H9 (cell line): ENCODE results near the gene OOSP4B. TPM values are rescaled to one million over a fixed set of nuclear protein-coding genes. Genes with fewer than 3 reads are reported as not detected.

ENCODE experiments used
- DNase-seq: peaks from one replicate; pipeline ENCODE4 v3.0.0-alpha.2; 2017
- H2AFZ ChIP-seq: one replicate; pipeline ENCODE4 v1.6.1; 2013; ENCODE audit warnings: mild to moderate bottlenecking, low read length, control low read depth, moderate library complexity
- H2AK5ac ChIP-seq: 2 replicates; pipeline ENCODE4 v1.6.1; 2013; ENCODE audit warnings: low read length, control low read depth, mixed read lengths; ENCODE audit not compliant: insufficient read length
- H2BK120ac ChIP-seq: one replicate; pipeline ENCODE4 v1.6.1; 2013; ENCODE audit warnings: low read depth, mild to moderate bottlenecking, low read length, control low read depth, inconsistent platforms; ENCODE audit not compliant: poor library complexity, severe bottlenecking
- H2BK12ac ChIP-seq: 2 replicates; pipeline ENCODE4 v1.6.1; 2013; ENCODE audit warnings: low read length, control low read depth, mixed read lengths, low read depth; ENCODE audit not compliant: insufficient read length
- H2BK15ac ChIP-seq: 2 replicates; pipeline ENCODE4 v1.6.1; 2013; ENCODE audit warnings: low read depth, low read length, control low read depth
- H2BK20ac ChIP-seq: one replicate; pipeline ENCODE4 v1.6.1; 2013; ENCODE audit warnings: low read depth, mild to moderate bottlenecking, low read length, control low read depth, inconsistent platforms; ENCODE audit not compliant: poor library complexity, severe bottlenecking
- H2BK5ac ChIP-seq: 2 replicates; pipeline ENCODE4 v1.6.1; 2013; ENCODE audit warnings: low read length, control low read depth, mixed read lengths; ENCODE audit not compliant: insufficient read length
- H3K14ac ChIP-seq: 2 replicates; pipeline ENCODE4 v1.6.1; 2013; ENCODE audit warnings: low read length, control low read depth; ENCODE audit not compliant: insufficient read depth
- H3K18ac ChIP-seq: 2 replicates; pipeline ENCODE4 v1.6.1; 2013; ENCODE audit warnings: low read depth, mild to moderate bottlenecking, mixed read lengths, low read length, control low read depth; ENCODE audit not compliant: insufficient read length
- H3K23ac ChIP-seq: 2 replicates; pipeline ENCODE4 v1.6.1; 2013; ENCODE audit warnings: low read length, control low read depth, mixed read lengths, low read depth; ENCODE audit not compliant: insufficient read length
- H3K23me2 ChIP-seq: 2 replicates; pipeline ENCODE4 v1.6.1; 2013; ENCODE audit warnings: low read depth, mild to moderate bottlenecking, mixed read lengths, low read length, control low read depth; ENCODE audit not compliant: insufficient read length, poor library complexity, severe bottlenecking
- H3K27ac ChIP-seq: 2 replicates; pipeline ENCODE4 v1.5.1; 2013; ENCODE audit warnings: low read length, control low read depth, mixed read lengths, low read depth; ENCODE audit not compliant: insufficient read length
- H3K27me3 ChIP-seq: 2 replicates; pipeline ENCODE4 v1.6.1; 2013; ENCODE audit warnings: low read length, control low read depth, inconsistent platforms; ENCODE audit not compliant: insufficient read depth
- H3K4ac ChIP-seq: 2 replicates; pipeline ENCODE4 v1.6.1; 2013; ENCODE audit warnings: low read depth, mild to moderate bottlenecking, control low read depth, inconsistent platforms, low read length, moderate library complexity
- H3K4me1 ChIP-seq: 2 replicates; pipeline ENCODE4 v1.6.1; 2013; ENCODE audit warnings: low read length, control low read depth, inconsistent platforms; ENCODE audit not compliant: insufficient read depth
- H3K4me2 ChIP-seq: 2 replicates; pipeline ENCODE4 v1.6.1; 2013; ENCODE audit warnings: low read length, control low read depth, mixed read lengths; ENCODE audit not compliant: insufficient read length, insufficient read depth
- H3K56ac ChIP-seq: 2 replicates; pipeline ENCODE4 v1.6.1; 2013; ENCODE audit warnings: low read depth, mild to moderate bottlenecking, mixed read lengths, low read length, control low read depth; ENCODE audit not compliant: insufficient read length
- H3K79me1 ChIP-seq: 2 replicates; pipeline ENCODE4 v1.6.1; 2013; ENCODE audit warnings: low read depth, mild to moderate bottlenecking, moderate library complexity, low read length, control low read depth, inconsistent platforms; ENCODE audit not compliant: insufficient read depth, poor library complexity, severe bottlenecking
- H3K79me2 ChIP-seq: 2 replicates; pipeline ENCODE4 v1.6.1; 2013; ENCODE audit warnings: low read length, control low read depth, inconsistent platforms; ENCODE audit not compliant: insufficient read depth
- H3K9ac ChIP-seq: 2 replicates; pipeline ENCODE4 v1.6.1; 2013; ENCODE audit warnings: low read length, control low read depth, mixed read lengths; ENCODE audit not compliant: insufficient read length; ENCODE audit errors: extremely low read depth
- H3K9me3 ChIP-seq: one replicate; pipeline ENCODE4 v1.6.1; 2013; ENCODE audit warnings: low read depth, low read length, inconsistent platforms; ENCODE audit not compliant: control insufficient read depth
- H3T11ph ChIP-seq: one replicate; pipeline ENCODE4 v1.6.1; 2013; ENCODE audit warnings: mild to moderate bottlenecking, low read length, control low read depth, inconsistent platforms
- H4K20me1 ChIP-seq: one replicate; pipeline ENCODE4 v1.6.1; 2013; ENCODE audit not compliant: control insufficient read depth, insufficient read length, insufficient read depth
- H4K5ac ChIP-seq: 2 replicates; pipeline ENCODE4 v1.6.1; 2013; ENCODE audit warnings: low read depth, mild to moderate bottlenecking, mixed read lengths, low read length, control low read depth; ENCODE audit not compliant: insufficient read length
- H4K8ac ChIP-seq: replicated peaks from 2 replicates; pipeline ENCODE4 v1.6.1; 2013; ENCODE audit warnings: low read length, control low read depth, mixed read lengths, low read depth; ENCODE audit not compliant: insufficient read length
- H4K91ac ChIP-seq: 2 replicates; pipeline ENCODE4 v1.6.1; 2013; ENCODE audit warnings: low read depth, mild to moderate bottlenecking, moderate library complexity, mixed read lengths, low read length, control low read depth; ENCODE audit not compliant: insufficient read length
- H3K27ac Mint-ChIP-seq, 3 experiments: 2 replicates in 2 of 3; 3 replicates in 1 of 3; pipeline ENCODE4 v1.8.0; 2020 to 2021; ENCODE audit warnings: mixed read lengths in 3 of 3, mild to moderate bottlenecking in 1 of 3, moderate library complexity in 1 of 3
- H3K27me3 Mint-ChIP-seq: 2 replicates; pipeline ENCODE4 v1.8.0; 2021; ENCODE audit warnings: low read depth, mild to moderate bottlenecking, moderate library complexity, mixed read lengths
- H3K36me3 Mint-ChIP-seq, 3 experiments: 2 replicates in 2 of 3; 3 replicates in 1 of 3; pipeline ENCODE4 v1.8.0; 2020 to 2021; ENCODE audit warnings: low read depth in 3 of 3, mixed read lengths in 3 of 3; ENCODE audit not compliant: insufficient read depth in 1 of 3
- H3K4me1 Mint-ChIP-seq, 2 experiments: 2 replicates each; pipeline ENCODE4 v1.8.0; 2020; ENCODE audit warnings: mixed read lengths in 2 of 2
- H3K4me3 Mint-ChIP-seq, 2 experiments: 2 replicates in 1 of 2; 3 replicates in 1 of 2; pipeline ENCODE4 v1.8.0; 2020 to 2021; ENCODE audit warnings: mild to moderate bottlenecking in 2 of 2, mixed read lengths in 2 of 2, moderate library complexity in 1 of 2
- H3K9me3 Mint-ChIP-seq, 2 experiments: 2 replicates in 1 of 2; 3 replicates in 1 of 2; pipeline ENCODE4 v1.8.0; 2020; ENCODE audit warnings: mild to moderate bottlenecking in 2 of 2, mixed read lengths in 2 of 2, moderate library complexity in 1 of 2
- WGBS: extraction: QIAGEN DNeasy Blood & Tissue Kit; methylation state at CpG from one replicate; pipeline ENCODE4 v1.1.7; 2013; ENCODE audit warnings: missing lambda C conversion rate, low lambda C conversion rate, mixed read lengths; ENCODE audit not compliant: insufficient read length; ENCODE audit errors: extremely low coverage; 5-methylcytosine and 5-hydroxymethylcytosine counted together
- total RNA-seq: library from RNA; stranded (reverse); gene quantifications from 2 replicates; pipeline ENCODE4 v1.2.1, GENCODE V29; 2021
- TF ChIP-seq, protein P1 (sequence below): fragments of 200-600 bp; sonication (generic); conservative IDR thresholded peaks from 3 replicates; pipeline ENCODE4 v1.8.0; 2021; ENCODE audit warnings: antibody characterized with exemption, mild to moderate bottlenecking

The OOSP4B gene
- total RNA-seq, 1 experiment from 2014 or later, result not detected

- Histone ChIP-seq H3K27me3 (no peaks in the 10 kb centered on the region), H2AK5ac (no peak overlapping the region)
- no peak overlapping the region for H3K4me3 Mint-ChIP-seq
Measured at GRCh38 chr11:59990421-59990820, 26.6 kb upstream of the OOSP4B start.

More at GRCh38 chr11:59990421-59990820, 26.6 kb upstream of the OOSP4B start:
- Histone ChIP-seq H3K4ac (no peak overlapping the region), H2AFZ (no peak overlapping the region), H4K20me1 (no peaks in the 10 kb centered on the region), H3K18ac (no peak overlapping the region), H3K79me2 (no peaks in the 10 kb centered on the region), H3T11ph (no peak overlapping the region), H3K4me2 (no peak overlapping the region), H3K9me3 (no peaks in the 10 kb centered on the region), H2BK15ac (no peak overlapping the region), H3K23me2 (no peaks in the 10 kb centered on the region), H2BK12ac (no peak overlapping the region), H3K9ac (no peak overlapping the region), H3K14ac (no peak overlapping the region), H3K79me1 (no peaks in the 10 kb centered on the region), H2BK5ac (no peak overlapping the region), H4K91ac (no peak overlapping the region), H3K56ac (no peak overlapping the region), H4K8ac (no peak overlapping the region), H4K5ac (no peak overlapping the region), H3K27ac (no peak overlapping the region), H2BK120ac (no peak overlapping the region), H3K23ac (no peak overlapping the region), H3K4me1 (no peaks in the 10 kb centered on the region), H2BK20ac (no peak overlapping the region)
- no peak overlapping the region for H3K27ac Mint-ChIP-seq
- TF ChIP-seq, protein P1, sequence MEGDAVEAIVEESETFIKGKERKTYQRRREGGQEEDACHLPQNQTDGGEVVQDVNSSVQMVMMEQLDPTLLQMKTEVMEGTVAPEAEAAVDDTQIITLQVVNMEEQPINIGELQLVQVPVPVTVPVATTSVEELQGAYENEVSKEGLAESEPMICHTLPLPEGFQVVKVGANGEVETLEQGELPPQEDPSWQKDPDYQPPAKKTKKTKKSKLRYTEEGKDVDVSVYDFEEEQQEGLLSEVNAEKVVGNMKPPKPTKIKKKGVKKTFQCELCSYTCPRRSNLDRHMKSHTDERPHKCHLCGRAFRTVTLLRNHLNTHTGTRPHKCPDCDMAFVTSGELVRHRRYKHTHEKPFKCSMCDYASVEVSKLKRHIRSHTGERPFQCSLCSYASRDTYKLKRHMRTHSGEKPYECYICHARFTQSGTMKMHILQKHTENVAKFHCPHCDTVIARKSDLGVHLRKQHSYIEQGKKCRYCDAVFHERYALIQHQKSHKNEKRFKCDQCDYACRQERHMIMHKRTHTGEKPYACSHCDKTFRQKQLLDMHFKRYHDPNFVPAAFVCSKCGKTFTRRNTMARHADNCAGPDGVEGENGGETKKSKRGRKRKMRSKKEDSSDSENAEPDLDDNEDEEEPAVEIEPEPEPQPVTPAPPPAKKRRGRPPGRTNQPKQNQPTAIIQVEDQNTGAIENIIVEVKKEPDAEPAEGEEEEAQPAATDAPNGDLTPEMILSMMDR, result no peak
- H3K27me3 Mint-ChIP-seq, result no peaks in the 10 kb centered on the region; the same call in 1 of the 2 replicates
- H3K9me3 Mint-ChIP-seq, result peaks cover 16 to 26% of the 10 kb centered on the region in 2 experiments
- DNase-seq, result no peak
- no CpG with 5 or more reads among the region's 1 CpG for WGBS
- peaks cover 0 to 8% (median 0%) of the 10 kb centered on the region in 3 experiments; a peak in 3 of 7 replicates for H3K36me3 Mint-ChIP-seq
- no peaks in the 10 kb centered on the region for H3K4me1 Mint-ChIP-seq
